ENCODE data around the gene RAMACL. TPM values are rescaled to one million over a fixed set of nuclear protein-coding genes. Genes with fewer than 3 reads are reported as not detected.

RAMACL gene
- total RNA-seq, 1 experiment from 2014 or later: 0.28 TPM

- Histone ChIP-seq H4K20me1 (ENCODE audit: control insufficient read depth, insufficient read depth, insufficient read length) (no peaks in the 10 kb centered on the region), H2AK5ac (ENCODE audit: insufficient read length, low read length) (no peak overlapping the region), H3K79me2 (ENCODE audit: insufficient read depth, low read length) (0 out of 2 replicates have a peak, but pooled peaks cover 2% of the 10 kb centered on the region), H3K56ac (ENCODE audit: insufficient read length, low read depth, low read length) (no peak overlapping the region), H3K27ac (ENCODE audit: insufficient read length, low read depth, low read length) (no peak overlapping the region), H4K91ac (ENCODE audit: insufficient read length, low read depth, low read length) (no peak overlapping the region), H4K5ac (ENCODE audit: insufficient read length, low read depth, low read length) (no peak overlapping the region), H3K4me1 (ENCODE audit: insufficient read depth, low read length) (no peaks in the 10 kb centered on the region), H3K14ac (ENCODE audit: insufficient read depth, low read length) (no peak overlapping the region), H3K4me2 (ENCODE audit: insufficient read depth, insufficient read length, low read length) (no peak overlapping the region), H3K27me3 (ENCODE audit: insufficient read depth, low read length) (no peaks in the 10 kb centered on the region), H2BK120ac (ENCODE audit: low read depth, low read length, poor library complexity, severe bottlenecking) (no peak overlapping the region), H3K79me1 (ENCODE audit: insufficient read depth, low read depth, low read length, poor library complexity, severe bottlenecking) (peaks cover 2% of the 10 kb centered on the region), H2AFZ (ENCODE audit: low read length) (no peak overlapping the region), H3K23ac (ENCODE audit: insufficient read length, low read depth, low read length) (no peak overlapping the region), H2BK20ac (ENCODE audit: low read depth, low read length, poor library complexity, severe bottlenecking) (no peak overlapping the region), H2BK5ac (ENCODE audit: insufficient read length, low read length) (no peak overlapping the region), H3K18ac (ENCODE audit: insufficient read length, low read depth, low read length) (no peak overlapping the region), H3K4ac (ENCODE audit: low read depth, low read length) (no peak overlapping the region), H2BK15ac (ENCODE audit: low read depth, low read length) (no peak overlapping the region), H2BK12ac (ENCODE audit: insufficient read length, low read depth, low read length) (no peak overlapping the region), H3K23me2 (ENCODE audit: insufficient read length, low read depth, low read length, poor library complexity, severe bottlenecking) (no peaks in the 10 kb centered on the region), H3K9ac (ENCODE audit: extremely low read depth, insufficient read length, low read length) (no peak overlapping the region), H3T11ph (ENCODE audit: low read length) (no peak overlapping the region), H3K9me3 (ENCODE audit: control insufficient read depth, low read depth, low read length) (no peaks in the 10 kb centered on the region), H4K8ac (replicated peaks; ENCODE audit: insufficient read length, low read depth, low read length) (no peak overlapping the region)
- Mint-ChIP-seq H3K36me3 (ENCODE audit: insufficient read depth in 1 of 3, low read depth in 3 of 3) (no peaks in the 10 kb centered on the region), H3K4me3 (no peak overlapping the region), H3K27ac (peak overlapping the region in 1 of 3 experiments; percentile 46; a peak in 1 of 7 replicates), H3K9me3 (no peaks in the 10 kb centered on the region), H3K4me1 (peaks cover 21 to 24% of the 10 kb centered on the region in 2 experiments), H3K27me3 (ENCODE audit: low read depth) (no peaks in the 10 kb centered on the region)
- no peak for TF ChIP-seq CTCF (conservative IDR thresholded peaks at IDR 0.05)
- DNase-seq: no peak
- WGBS (ENCODE audit: extremely low coverage, insufficient read length, low lambda C conversion rate): no CpG with 5 or more reads among the region's 4 CpGs
These were observed 2.9 kb upstream of the RAMACL start for GRCh38 chr6:166589337-166589731.

Measured in H9 (cell line).